GM19452 (cell line): ENCODE results near the gene EXOC3L2.

ENCODE experiments used
- ATAC-seq: cut with Tn5 transposase; IDR thresholded peaks from one replicate; pipeline ENCODE4 v1.9.1; 2021; ENCODE audit not compliant: unreplicated experiment

EXOC3L2 gene

GRCh38 chr19:45222724-45223123 lies 22.5 kb downstream of the EXOC3L2 start:
- no peak for ATAC-seq

- ATAC-seq = no peak
Observed at GRCh38 chr19:45218911-45219743, 26.1 kb downstream of the EXOC3L2 start.

- ATAC-seq = no peak
Observed at GRCh38 chr19:45218426-45218825, 26.8 kb downstream of the EXOC3L2 start.

- no peak for ATAC-seq
Observed at GRCh38 chr19:45217957-45218334, 27.3 kb downstream of the EXOC3L2 start.

DNA sequence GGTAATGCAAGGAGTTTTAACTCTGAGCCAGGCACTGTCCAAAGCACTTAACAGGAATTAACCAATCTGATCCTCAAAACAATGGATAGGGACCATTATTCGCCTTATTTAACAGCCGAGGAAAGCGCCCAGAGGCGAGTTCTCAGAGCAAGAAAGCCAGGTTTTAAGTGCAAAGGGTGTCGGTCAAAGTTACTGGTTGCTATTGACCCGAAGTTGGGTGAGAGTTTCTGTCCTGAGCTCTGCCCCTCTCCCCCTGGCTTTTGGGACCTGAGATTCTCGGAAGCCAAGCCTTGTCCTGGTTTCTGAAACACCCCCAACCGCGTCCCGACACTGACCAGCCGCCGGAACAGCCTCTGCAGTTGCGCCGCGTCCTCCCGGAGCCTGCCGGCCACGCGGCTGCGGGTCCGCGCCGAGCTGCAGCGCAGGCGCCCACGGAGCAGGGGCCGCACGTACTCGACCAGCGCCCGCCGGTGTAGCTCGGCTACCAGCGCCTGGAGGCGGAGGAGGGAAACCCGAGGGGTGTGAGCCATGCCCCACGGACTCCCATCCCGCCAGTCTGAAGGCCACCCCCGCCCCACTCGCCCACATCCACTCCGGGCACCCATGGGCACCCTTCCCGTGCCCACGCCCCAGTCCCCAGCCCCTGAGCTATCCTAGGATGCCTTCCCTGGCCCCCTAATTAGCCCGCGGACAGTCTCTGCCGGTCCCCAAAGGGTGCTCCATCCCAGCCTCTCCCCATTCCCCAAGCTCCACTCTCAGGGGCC lies 27.8 kb downstream of the EXOC3L2 start:
- ATAC-seq = no peak

DNA sequence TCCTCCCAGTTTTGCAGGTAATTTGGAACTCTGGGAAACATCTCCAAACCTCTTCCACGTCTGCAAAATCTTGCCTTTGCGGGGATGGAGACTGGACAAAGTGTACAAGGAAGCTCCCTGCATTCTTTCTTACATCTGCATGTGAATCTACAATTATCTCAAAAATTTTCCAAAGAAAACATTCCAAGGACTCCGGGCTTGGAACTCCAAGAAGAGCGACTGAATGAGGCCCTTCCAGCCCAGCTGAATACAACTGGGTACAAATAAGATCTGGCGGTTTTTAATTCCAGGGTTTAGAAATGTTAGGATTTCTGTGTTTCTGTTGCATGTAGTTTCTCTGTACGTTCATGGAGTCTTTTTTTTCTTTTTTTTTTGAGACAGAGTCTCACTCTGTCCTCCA lies 28.5 kb downstream of the EXOC3L2 start:
- ATAC-seq = no peak

DNA sequence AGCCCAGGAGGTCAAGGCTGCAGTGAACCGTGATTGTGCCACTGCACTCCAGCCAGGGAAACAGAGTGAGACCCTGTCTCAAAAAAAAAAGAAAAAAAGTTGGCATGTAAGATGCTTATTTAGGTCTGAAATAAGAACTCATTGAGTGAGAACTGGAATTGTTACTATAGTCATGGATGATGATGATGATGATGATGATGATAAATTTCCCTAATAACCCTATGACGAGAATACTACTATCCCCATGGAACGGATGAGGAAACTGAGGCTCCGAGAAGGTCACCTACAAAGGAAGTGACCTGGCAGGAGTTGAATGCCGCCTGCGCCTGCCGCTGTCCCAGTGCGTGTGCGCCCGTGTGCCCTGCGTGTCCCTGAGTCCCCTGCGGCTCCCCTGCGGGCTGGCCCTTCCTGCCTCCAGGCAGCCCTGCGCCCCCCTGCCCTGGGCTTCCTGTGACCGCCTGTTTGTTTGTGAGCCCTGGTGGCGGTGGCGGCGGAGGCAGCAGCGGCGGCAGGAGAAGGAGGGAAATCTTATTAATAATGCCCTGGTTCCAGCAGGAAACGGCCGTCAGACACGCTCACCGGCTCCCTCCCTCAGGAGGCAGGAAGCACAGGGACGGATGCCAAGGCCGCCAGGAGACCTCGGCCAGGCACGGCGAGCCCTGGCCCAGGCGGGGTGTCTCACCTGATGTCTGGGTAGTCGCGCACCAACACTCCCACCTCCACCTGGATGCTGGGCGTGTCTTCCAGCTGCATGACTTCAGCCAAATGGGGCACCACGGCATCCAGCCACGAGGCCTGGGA lies 29.6 kb downstream of the EXOC3L2 start:
- no peak for ATAC-seq

DNA sequence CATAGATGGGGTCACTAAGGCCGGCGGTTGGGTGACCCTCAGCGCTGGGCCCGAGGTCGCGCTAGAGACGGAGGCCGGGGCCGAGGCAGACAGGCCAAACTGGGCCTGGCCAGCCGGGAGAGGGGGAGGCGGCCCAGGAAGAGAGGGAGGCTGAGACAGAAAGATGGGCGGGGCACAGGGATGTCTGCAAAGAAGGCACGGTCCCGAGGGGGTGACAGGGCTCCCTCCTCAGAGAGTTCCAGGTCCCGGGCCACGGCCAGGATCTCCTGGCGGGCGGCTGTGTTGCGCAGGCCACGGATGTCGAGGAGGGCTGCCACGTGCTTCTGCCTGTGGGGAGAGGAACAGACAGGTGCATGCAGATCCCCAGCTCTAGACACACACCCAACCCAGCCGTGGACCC lies 32.2 kb downstream of the EXOC3L2 start:
- no peak for ATAC-seq

DNA sequence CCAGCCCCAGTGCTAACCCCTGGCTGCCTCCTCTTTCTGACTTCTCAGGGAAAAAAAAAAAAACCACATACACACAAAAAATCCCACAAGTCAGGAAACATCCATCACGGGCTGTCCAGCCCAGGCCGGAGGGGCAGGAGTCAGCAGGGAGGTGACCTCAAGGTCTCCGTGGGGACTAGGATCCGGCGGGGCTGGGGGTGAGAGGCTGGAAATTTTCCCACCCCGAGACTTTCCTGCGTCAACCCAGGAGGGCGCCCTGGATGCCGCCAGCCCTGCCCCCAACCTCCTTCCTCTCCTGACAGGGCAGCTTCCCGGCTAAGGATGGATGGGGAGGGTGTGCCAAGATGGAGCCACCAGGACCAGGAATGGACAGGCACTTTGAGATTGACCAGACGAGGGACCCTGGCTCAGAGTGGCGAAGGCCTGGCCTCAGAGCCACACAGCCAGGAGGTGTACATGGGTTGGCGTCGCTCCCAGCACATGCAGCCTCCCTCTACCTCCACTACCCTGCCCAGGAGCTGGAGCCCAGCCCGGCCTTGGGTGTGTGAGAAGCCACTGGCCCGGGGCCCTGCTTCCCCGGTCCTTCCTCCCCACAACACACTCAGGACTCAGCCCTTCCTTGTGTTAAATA lies 33.3 kb downstream of the EXOC3L2 start:
- no peak for ATAC-seq

DNA sequence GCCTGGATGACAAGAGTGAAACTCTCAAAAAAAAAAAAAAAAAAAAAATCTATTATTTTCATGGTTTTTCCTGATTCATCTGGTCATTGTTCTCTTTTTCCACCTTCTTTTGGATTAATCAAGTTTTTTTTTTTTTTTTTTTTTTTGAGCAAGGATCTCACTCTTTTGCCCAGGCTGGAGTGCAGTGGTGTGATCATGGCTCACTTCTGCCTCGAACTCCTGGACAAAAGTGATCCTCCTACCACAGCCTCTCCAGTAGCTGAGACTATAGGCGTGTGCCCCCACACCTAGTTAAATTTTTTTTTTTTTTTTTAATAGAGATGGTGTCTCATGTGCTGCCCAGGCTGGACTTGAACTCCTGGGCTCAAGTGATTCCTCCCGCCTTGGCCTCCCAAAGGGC lies 38.9 kb downstream of the EXOC3L2 start:
- ATAC-seq = no peak

DNA sequence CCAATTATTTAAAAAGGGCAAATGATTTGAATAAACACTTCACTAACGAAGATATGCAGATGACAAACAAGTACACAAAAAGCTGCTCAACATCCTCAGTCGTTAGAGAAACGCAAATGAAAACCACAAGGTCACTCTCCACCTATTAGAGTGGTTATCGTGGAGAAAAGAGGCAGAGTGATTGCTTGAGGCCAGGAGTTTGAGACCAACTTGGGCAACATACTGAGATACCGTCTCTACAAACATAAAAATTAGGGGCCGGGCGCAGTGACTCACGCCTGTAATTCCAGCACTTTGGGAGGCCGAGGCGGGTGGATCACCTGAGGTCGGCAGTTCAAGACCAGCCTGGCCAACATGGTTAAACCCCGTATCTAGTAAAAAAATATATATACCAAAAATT lies 39.4 kb downstream of the EXOC3L2 start:
- ATAC-seq = no peak

DNA sequence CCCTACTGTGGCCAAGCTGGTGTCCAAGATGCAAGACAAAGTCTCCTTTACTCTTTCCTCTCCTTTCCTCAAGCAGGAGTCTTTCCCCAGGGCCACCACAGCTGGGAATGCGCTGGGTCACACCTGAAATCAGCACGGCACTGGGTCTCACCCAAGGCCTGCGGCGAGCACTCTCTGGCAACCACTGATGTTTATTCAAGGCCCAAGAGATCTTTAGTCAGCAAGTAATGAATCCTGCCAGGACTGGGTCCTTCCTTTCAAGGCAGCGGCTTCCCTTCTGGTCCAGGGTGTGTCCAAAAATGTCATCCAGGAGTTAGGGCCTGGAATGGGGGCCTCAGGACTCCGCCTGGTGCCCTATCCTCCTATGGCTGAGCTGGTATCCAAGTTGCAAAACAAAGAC lies 42.6 kb downstream of the EXOC3L2 start:
- ATAC-seq = no peak

DNA sequence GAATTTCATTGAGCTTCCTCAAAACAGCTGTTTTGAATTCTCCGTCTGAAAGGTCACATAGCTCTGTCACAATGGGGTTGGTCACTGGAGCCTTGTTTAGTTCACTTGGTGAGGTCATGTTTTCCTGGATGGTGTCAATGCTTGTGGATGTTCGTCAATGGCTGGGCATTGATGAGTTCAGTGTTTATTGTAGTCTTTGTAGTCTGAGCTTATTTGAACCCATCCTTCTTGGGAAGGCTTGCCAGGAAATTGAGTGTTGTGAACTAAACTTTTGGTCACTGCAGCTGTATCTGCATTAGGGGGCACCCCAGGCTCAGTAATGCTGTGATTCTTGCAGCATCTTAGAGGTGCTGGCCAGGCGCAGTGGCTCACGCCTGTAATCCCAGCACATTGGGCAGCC lies 44.6 kb downstream of the EXOC3L2 start:
- ATAC-seq = no peak

DNA sequence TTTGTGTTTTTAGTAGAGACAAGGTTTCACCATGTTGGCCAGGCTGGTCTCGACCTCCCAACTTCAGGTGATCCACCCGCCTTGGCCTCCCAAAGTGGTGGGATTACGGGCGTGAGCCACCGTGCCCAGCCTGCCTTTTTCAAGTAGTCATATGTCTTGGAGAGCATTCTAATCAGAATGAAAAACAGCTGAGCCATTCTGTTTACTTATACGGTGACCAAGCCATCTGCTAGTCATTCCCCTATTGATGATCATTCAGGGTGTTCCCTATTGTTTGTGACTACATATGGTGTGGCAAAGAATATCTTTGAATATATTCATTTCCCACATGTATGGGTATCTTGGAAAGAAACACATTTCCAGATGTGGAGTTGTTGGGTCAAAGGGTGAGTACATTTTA lies 49.4 kb downstream of the EXOC3L2 start:
- ATAC-seq = no peak

GRCh38 chr19:45191375-45191774 lies 53.8 kb downstream of the EXOC3L2 start:
- no peak for ATAC-seq

DNA sequence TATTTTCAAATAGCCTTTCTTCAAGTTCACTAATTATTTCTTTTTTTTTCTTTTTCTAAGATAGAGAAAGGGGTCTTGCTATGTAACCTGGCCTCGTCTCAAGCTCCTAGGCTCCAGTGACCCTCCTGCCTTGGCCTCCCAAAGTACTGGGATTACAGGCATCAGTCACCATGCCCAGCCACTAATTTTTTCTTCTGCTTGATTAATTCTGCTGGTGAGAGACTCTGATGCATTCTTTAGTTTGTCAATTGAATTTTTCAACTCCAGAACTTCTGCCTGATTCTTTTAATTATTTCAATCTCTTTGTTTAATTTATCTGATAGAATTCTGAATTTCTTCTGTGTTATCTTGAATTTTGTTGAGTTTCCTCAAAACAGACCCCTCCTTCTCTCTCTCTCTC lies 55.2 kb downstream of the EXOC3L2 start:
- no peak for ATAC-seq

DNA sequence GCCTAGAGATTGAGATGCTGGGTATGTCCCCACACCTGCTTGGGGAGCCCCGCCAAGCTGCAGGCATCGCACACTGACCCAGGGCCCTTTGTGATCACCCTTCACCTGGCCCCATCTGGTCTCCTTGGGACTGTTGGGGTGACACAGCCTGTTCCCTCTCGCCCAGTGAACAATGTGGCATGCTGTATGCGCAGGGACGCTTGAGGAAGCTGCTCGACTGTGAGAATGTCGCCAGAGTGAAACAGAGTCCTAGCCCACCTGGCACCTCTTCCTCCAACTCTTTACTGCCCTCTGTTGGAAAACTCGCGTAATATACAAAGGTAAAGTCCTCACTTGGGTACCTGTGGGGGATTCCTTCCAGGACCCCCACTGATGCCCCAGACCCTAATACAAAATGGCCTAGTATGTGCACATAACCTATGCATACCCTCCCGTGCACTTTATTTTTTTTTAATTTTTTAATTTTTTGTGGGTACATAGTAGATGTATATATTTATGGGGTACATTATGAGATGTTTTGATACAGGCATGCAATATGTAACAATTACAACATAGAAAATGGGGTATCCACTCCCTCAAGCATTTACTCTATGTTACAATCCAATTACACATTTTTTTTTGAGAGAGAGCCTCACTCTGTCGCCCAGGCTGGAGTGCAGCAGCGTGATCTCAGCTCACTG lies 57.6 kb downstream of the EXOC3L2 start:
- ATAC-seq = no peak

DNA sequence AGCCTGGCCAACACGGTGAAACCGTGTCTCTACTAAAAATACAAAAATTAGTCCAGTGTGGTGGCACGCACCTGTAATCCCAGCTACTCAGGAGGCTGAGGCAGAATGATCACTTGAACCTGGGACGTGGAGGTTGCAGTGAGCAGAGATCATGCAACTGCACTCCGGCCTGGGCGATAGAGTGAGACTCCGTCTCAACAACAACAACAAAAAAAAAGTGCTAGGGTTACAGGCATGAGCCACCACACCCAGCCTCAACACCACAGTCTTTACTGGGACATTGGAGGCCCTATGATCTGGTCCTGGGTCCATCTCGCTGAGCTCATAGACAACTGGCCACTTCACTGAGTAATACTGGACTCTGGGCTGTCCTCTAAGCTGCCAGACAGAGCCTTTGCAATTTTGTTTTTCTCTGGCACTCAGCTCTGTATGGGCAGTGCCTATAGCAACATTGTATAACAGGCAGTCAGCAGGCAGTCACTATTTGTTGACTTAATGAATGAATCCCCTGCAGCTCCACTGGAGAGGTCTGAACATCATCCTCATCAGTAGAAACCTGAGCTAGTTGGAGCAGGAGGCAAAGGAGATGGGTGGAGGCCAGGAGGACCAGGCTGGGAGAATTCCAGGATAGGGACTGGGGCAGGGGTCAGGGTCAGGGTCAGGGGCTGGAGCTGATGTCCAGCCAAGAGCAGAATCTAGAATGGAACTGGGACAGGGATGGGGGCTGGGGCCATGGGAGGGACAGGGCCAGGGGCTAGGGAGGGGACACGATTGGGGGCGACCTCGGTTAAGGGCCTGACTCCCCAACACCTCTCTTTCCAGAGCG lies 58.5 kb downstream of the EXOC3L2 start:
- no peak for ATAC-seq

GRCh38 chr19:45184115-45184514 lies 61.1 kb downstream of the EXOC3L2 start:
- no peak for ATAC-seq

DNA sequence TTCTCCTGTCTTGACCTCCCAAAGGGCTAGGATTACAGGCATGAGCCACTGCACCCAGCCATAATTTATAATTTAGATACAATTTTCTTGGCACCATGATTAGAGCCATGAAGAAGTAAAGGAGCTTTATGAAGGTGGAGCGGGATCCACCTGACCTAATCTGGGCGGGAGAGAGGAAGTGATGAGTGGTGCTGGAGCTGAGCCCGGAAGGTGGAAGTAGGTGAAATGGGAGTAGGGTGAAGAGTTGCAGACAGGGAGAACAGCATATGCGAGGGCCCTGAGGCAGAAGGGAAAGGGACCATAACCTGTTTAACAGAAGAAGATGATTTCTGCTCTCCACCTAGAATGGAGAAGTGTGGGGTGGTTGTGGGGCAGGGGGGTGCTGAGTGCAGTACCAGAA lies 62.4 kb downstream of the EXOC3L2 start:
- no peak for ATAC-seq
